NB4 (cell line): ENCODE data around the gene COL1A1.

Experiments
- DNase-seq: peaks from one replicate; pipeline ENCODE4 v3.0.0; 2010; ENCODE audit warnings: low read depth
- H3K4me3 ChIP-seq: one replicate; pipeline ENCODE4 v1.5.1; 2011; ENCODE audit warnings: mild to moderate bottlenecking, low read depth, low read length, moderate library complexity
- CTCF ChIP-seq: IDR thresholded peaks from one replicate; pipeline ENCODE4 v1.5.1; 2012; ENCODE audit warnings: low read depth, low read length
- MAX ChIP-seq: IDR thresholded peaks from 2 replicates; pipeline ENCODE4 v1.6.1; 2011; ENCODE audit warnings: low read depth, low read length
- MYC ChIP-seq: IDR thresholded peaks from 2 replicates; pipeline ENCODE4 v1.6.1; 2011; ENCODE audit warnings: low read depth, low read length
- POLR2A ChIP-seq: IDR thresholded peaks from 2 replicates; pipeline ENCODE4 v1.6.1; 2011; ENCODE audit warnings: mild to moderate bottlenecking; ENCODE audit not compliant: insufficient read length; ENCODE audit errors: extremely low read depth

Gene COL1A1

GRCh38 chr17:50139185-50139783, 62.1 kb downstream of the COL1A1 start:
- no peak for TF ChIP-seq CTCF
- TF ChIP-seq MAX, result no peak
- no peak for TF ChIP-seq POLR2A
- TF ChIP-seq MYC, result no peak
- no peak for DNase-seq
- H3K4me3 ChIP-seq, result no peak overlapping the region

- TF ChIP-seq POLR2A, result no peak
- no peak for TF ChIP-seq CTCF
- no peak for TF ChIP-seq MAX
- TF ChIP-seq MYC, result no peak
- DNase-seq, result no peak
- H3K4me3 ChIP-seq, result no peak overlapping the region
Measured at GRCh38 chr17:50137042-50137441, 64.4 kb downstream of the COL1A1 start.

GRCh38 chr17:50136096-50136687, 65.2 kb downstream of the COL1A1 start:
- TF ChIP-seq CTCF (no peak), MAX (no peak), POLR2A (no peak), MYC (no peak)
- no peak for DNase-seq
- no peak overlapping the region for H3K4me3 ChIP-seq

GRCh38 chr17:50135316-50136095, 65.9 kb downstream of the COL1A1 start:
- H3K4me3 ChIP-seq, result no peak overlapping the region
- no peak for DNase-seq
- no peak for TF ChIP-seq MAX
- no peak for TF ChIP-seq POLR2A
- no peak for TF ChIP-seq MYC
- no peak for TF ChIP-seq CTCF

GRCh38 chr17:50134206-50135110, 67.0 kb downstream of the COL1A1 start:
- DNase-seq, result no peak
- no peak overlapping the region for H3K4me3 ChIP-seq
- TF ChIP-seq MAX (no peak), POLR2A (no peak), CTCF (no peak), MYC (no peak)
